IPS-11a (cell line): ENCODE results near the gene PDPN.

ENCODE experiments used
- H3K4me3 ChIP-seq: one replicate; pipeline ENCODE4 v1.5.1; 2013; ENCODE audit warnings: low read depth, low read length, control low read depth

Gene PDPN

GRCh38 chr1:13616234-13616633 is 32.6 kb downstream of the PDPN start:
- no peak overlapping the region for H3K4me3 ChIP-seq

GRCh38 chr1:13617108-13617507 is 33.5 kb downstream of the PDPN start:
- H3K4me3 ChIP-seq, result no peak overlapping the region

GRCh38 chr1:13617773-13618172 is 34.1 kb downstream of the PDPN start:
- H3K4me3 ChIP-seq, result no peak overlapping the region

GRCh38 chr1:13618483-13618882 is 34.9 kb downstream of the PDPN start:
- no peak overlapping the region for H3K4me3 ChIP-seq

GRCh38 chr1:13619909-13620308 is 36.3 kb downstream of the PDPN start:
- H3K4me3 ChIP-seq, result no peak overlapping the region

- no peak overlapping the region for H3K4me3 ChIP-seq
Observed at GRCh38 chr1:13620825-13621224, 37.2 kb downstream of the PDPN start.

GRCh38 chr1:13622446-13622845 is 38.8 kb downstream of the PDPN start:
- H3K4me3 ChIP-seq, result no peak overlapping the region

- H3K4me3 ChIP-seq, result no peak overlapping the region
Observed at GRCh38 chr1:13623021-13623637, 39.5 kb downstream of the PDPN start.

- no peak overlapping the region for H3K4me3 ChIP-seq
Observed at GRCh38 chr1:13624526-13624925, 40.9 kb downstream of the PDPN start.

GRCh38 chr1:13627127-13627526 is 43.5 kb downstream of the PDPN start:
- H3K4me3 ChIP-seq, result no peak overlapping the region

GRCh38 chr1:13628218-13628617 is 44.6 kb downstream of the PDPN start:
- H3K4me3 ChIP-seq, result no peak overlapping the region

GRCh38 chr1:13628711-13629110 is 45.1 kb downstream of the PDPN start:
- H3K4me3 ChIP-seq, result no peak overlapping the region

GRCh38 chr1:13642306-13643004 is 58.8 kb downstream of the PDPN start:
- H3K4me3 ChIP-seq, result no peak overlapping the region

- H3K4me3 ChIP-seq, result no peak overlapping the region
Observed at GRCh38 chr1:13643017-13643416, 59.4 kb downstream of the PDPN start.

GRCh38 chr1:13646521-13646920 is 62.9 kb downstream of the PDPN start:
- no peak overlapping the region for H3K4me3 ChIP-seq

- no peak overlapping the region for H3K4me3 ChIP-seq
Observed at GRCh38 chr1:13651279-13651678, 67.6 kb downstream of the PDPN start.

- H3K4me3 ChIP-seq, result no peak overlapping the region
Observed at GRCh38 chr1:13652238-13652637, 68.6 kb downstream of the PDPN start.

- H3K4me3 ChIP-seq, result no peak overlapping the region
Observed at GRCh38 chr1:13661539-13661938, 77.9 kb downstream of the PDPN start.

GRCh38 chr1:13662493-13662892 is 78.9 kb downstream of the PDPN start:
- H3K4me3 ChIP-seq, result no peak overlapping the region

GRCh38 chr1:13663969-13664368 is 80.3 kb downstream of the PDPN start:
- no peak overlapping the region for H3K4me3 ChIP-seq

GRCh38 chr1:13664451-13664850 is 80.8 kb downstream of the PDPN start:
- no peak overlapping the region for H3K4me3 ChIP-seq

- H3K4me3 ChIP-seq, result no peak overlapping the region
Observed at GRCh38 chr1:13666317-13666716, 82.7 kb downstream of the PDPN start.
